Measurements from ENCODE around the gene JAML. TPM values are rescaled to one million over a fixed set of nuclear protein-coding genes. Genes with fewer than 3 reads are reported as not detected.
A peak's percentile ranks its signal among the peaks of the same experiment; 100 is the strongest.

JAML gene
- total and polyA plus RNA-seq, 2 of the 13 experiments (the other 11 are each of a cell fraction or from before 2014, with no cell fraction given), result 2.0 to 3.3 TPM

DNA sequence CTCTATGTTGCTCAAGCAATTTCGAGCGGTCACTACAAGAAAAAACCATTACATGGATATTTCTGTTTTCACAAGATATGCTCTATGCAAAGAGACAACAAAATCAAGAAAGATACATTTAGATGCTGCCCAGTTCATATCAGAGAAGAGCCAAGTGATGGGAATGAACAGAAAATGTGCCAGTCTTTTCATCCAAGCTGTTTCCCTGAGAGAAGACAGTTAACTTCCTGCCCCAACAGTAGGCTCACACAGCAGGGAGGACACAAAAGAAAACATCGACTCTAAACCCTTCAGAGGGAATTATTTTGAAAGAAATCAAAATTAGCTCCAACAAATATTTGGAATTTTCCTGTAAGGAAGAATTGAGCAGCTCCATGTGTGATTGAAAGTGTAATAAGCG, 11.6 kb downstream of the JAML start:
- Histone ChIP-seq H2AFZ (ENCODE audit: low read length) (no peak overlapping the region), H3K9ac (ENCODE audit: insufficient read depth, low read depth, low read length) (peak overlapping the region; percentile 59), H3K4me3 (replicated peaks in 1 of 3; ENCODE audit: insufficient read depth in 1 of 3, low read depth in 2 of 3, low read length in 3 of 3) (no peak overlapping the region), H3K27me3 (ENCODE audit: control insufficient read depth in 1 of 2, insufficient read depth in 2 of 2, low read length in 2 of 2) (no peaks in the 10 kb centered on the region), H3K79me2 (ENCODE audit: insufficient read depth, low read length) (no peaks in the 10 kb centered on the region), H3K27ac (ENCODE audit: extremely low read length, insufficient read depth, low read length) (peak overlapping the region; percentile 95), H3K36me3 (replicated peaks in 1 of 2; ENCODE audit: control insufficient read depth in 1 of 2, insufficient read depth in 2 of 2, low read length in 2 of 2) (no peaks in the 10 kb centered on the region), H4K20me1 (ENCODE audit: insufficient read depth, low read length) (no peaks in the 10 kb centered on the region), H3K4me1 (ENCODE audit: insufficient read depth, low read length) (peaks cover 69% of the 10 kb centered on the region), H3K4me2 (ENCODE audit: low read depth, low read length) (peak overlapping the region; percentile 45), H3K9me3 (ENCODE audit: low read length) (no peaks in the 10 kb centered on the region)
- intact Hi-C loops (cut with micrococcal nuclease; ENCODE audit: unreplicated experiment) (no loop called here), in situ Hi-C loops (cut with HindIII; ENCODE audit: extremely low pct_ligation_motif_present, low pct_unique_long_range_greater_than_20kb) (no loop called here)
- TF ChIP-seq EP300 (IDR thresholded peaks at IDR 0.05; ENCODE audit: low read depth in 2 of 2, low read length in 2 of 2) (no peak), EP300 (CRISPR knock-in tag; IDR thresholded peaks at IDR 0.05; ENCODE audit: borderline replicate concordance) (no peak), EZH2 (conservative IDR thresholded peaks at IDR 0.05; ENCODE audit: low read depth, low read length) (no peak)
- ChIA-PET CTCF (ENCODE audit: low intra/inter-chr PET ratio, low total read pairs) (no interaction called here), POLR2A (interaction anchor here (1.1 to 4.1 kb wide), 5 partner anchors 11 to 51 kb away, joined by 3 to 49 read pairs (median 19); partner anchors contain the start of genes MPZL2 and MPZL3)
- DNase-seq (ENCODE audit: low spot score) (no peak), FAIRE-seq (no peak), ATAC-seq (no peak)
- no TSS peak for BruUV-seq (replicated peaks)
- 83% methylated on average over 4 of the region's 4 CpGs for WGBS (ENCODE audit: low lambda C conversion rate)

GRCh38 chr11:118212781-118213191, 12.0 kb downstream of the JAML start:
- H3K27ac ChIP-seq (ENCODE audit: extremely low read length, insufficient read depth, low read length), result peak overlapping the region; percentile 95
- no peaks in the 10 kb centered on the region for H3K79me2 ChIP-seq (ENCODE audit: insufficient read depth, low read length)
- no peak for ATAC-seq
- WGBS (ENCODE audit: low lambda C conversion rate), result 43% methylated on average over 2 of the region's 2 CpGs
- POLR2A ChIA-PET, result interaction anchor here (1.0 to 4.1 kb wide), 8 partner anchors 10 to 855 kb away, joined by 3 to 49 read pairs (median 12); partner anchors contain the start of genes MPZL2, MPZL3 and VPS11
- BruUV-seq (replicated peaks), result TSS peak; percentile 97
- DNase-seq (ENCODE audit: low spot score), result no peak
- peak overlapping the region; percentile 59 for H3K9ac ChIP-seq (ENCODE audit: insufficient read depth, low read depth, low read length)
- H2AFZ ChIP-seq (ENCODE audit: low read length), result no peak overlapping the region
- no peaks in the 10 kb centered on the region for H3K27me3 ChIP-seq (ENCODE audit: control insufficient read depth in 1 of 2, insufficient read depth in 2 of 2, low read length in 2 of 2)
- intact Hi-C loops (cut with micrococcal nuclease; ENCODE audit: unreplicated experiment), result loop anchor here (1.0 kb wide), 3 partner anchors 10 to 40 kb away; partner anchors contain the start of gene MPZL3
- peak overlapping the region; percentile 45 for H3K4me2 ChIP-seq (ENCODE audit: low read depth, low read length)
- FAIRE-seq, result no peak
- H4K20me1 ChIP-seq (ENCODE audit: insufficient read depth, low read length), result no peaks in the 10 kb centered on the region
- H3K4me3 ChIP-seq (replicated peaks in 1 of 3; ENCODE audit: insufficient read depth in 1 of 3, low read depth in 2 of 3, low read length in 3 of 3), result no peak overlapping the region; a peak in 1 of 6 replicates
- peaks cover 73% of the 10 kb centered on the region for H3K4me1 ChIP-seq (ENCODE audit: insufficient read depth, low read length)
- CTCF ChIA-PET (ENCODE audit: low intra/inter-chr PET ratio, low total read pairs), result no interaction called here
- no peaks in the 10 kb centered on the region for H3K36me3 ChIP-seq (replicated peaks in 1 of 2; ENCODE audit: control insufficient read depth in 1 of 2, insufficient read depth in 2 of 2, low read length in 2 of 2)
- in situ Hi-C loops (cut with HindIII; ENCODE audit: extremely low pct_ligation_motif_present, low pct_unique_long_range_greater_than_20kb), result no loop called here
- H3K9me3 ChIP-seq (ENCODE audit: low read length), result no peaks in the 10 kb centered on the region
- TF ChIP-seq ZNF780A (CRISPR knock-in tag; IDR thresholded peaks at IDR 0.05) (no peak), SOX6 (IDR thresholded peaks at IDR 0.05) (no peak), SOX6 (CRISPR knock-in tag; IDR thresholded peaks at IDR 0.05) (no peak), ZNF652 (CRISPR knock-in tag; IDR thresholded peaks at IDR 0.05; ENCODE audit: borderline replicate concordance, low read depth) (no peak), ZNF616 (CRISPR knock-in tag; IDR thresholded peaks at IDR 0.05; ENCODE audit: low read depth) (no peak), ATF1 (CRISPR knock-in tag; IDR thresholded peaks at IDR 0.05) (no peak), ZNF784 (CRISPR knock-in tag; IDR thresholded peaks at IDR 0.05; ENCODE audit: borderline replicate concordance) (no peak), IKZF4 (CRISPR knock-in tag; IDR thresholded peaks at IDR 0.05; ENCODE audit: borderline replicate concordance, low read depth, not compliant biosample characterization) (no peak), ZBTB26 (CRISPR knock-in tag; IDR thresholded peaks at IDR 0.05; ENCODE audit: borderline replicate concordance) (no peak), ZNF557 (CRISPR knock-in tag; IDR thresholded peaks at IDR 0.05) (no peak), IRF9 (CRISPR knock-in tag; IDR thresholded peaks at IDR 0.05; ENCODE audit: borderline replicate concordance) (no peak)
- TF ChIP-seq, protein P1, sequence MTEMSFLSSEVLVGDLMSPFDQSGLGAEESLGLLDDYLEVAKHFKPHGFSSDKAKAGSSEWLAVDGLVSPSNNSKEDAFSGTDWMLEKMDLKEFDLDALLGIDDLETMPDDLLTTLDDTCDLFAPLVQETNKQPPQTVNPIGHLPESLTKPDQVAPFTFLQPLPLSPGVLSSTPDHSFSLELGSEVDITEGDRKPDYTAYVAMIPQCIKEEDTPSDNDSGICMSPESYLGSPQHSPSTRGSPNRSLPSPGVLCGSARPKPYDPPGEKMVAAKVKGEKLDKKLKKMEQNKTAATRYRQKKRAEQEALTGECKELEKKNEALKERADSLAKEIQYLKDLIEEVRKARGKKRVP (CRISPR knock-in tag; IDR thresholded peaks at IDR 0.05), result no peak
